Hepatic stellate cell (primary cell): ENCODE data around the gene PAGE3.

ENCODE experiments used
- DNase-seq: peaks from one replicate; pipeline ENCODE4 v3.0.0; 2011; ENCODE audit warnings: low spot score

PAGE3 gene

DNA sequence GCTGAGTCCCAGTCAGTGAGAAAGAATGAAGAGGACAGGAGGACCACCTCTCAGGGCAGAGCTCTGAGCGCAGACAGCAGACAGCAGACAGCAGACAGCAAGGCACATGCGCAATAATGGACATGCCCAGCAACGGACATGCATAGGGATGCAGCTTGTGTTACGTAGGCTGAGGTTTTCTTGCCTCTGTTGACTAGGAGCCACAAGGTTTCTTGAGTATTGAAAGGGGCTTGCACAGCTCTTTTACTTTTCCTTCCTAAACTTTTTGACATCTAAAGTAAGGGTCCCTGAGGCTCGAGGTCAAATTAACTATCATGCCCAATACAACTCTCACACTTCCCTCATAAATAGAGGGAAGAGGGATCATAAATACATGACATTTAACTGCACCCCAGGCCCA, at the start of gene PAGE3:
TSS of gene PAGE3 (minus strand) at position 101 of the 400 bp plus-strand sequence. CDS start 1,013 bp downstream, outside the sequence.
- DNase-seq = no peak

DNA sequence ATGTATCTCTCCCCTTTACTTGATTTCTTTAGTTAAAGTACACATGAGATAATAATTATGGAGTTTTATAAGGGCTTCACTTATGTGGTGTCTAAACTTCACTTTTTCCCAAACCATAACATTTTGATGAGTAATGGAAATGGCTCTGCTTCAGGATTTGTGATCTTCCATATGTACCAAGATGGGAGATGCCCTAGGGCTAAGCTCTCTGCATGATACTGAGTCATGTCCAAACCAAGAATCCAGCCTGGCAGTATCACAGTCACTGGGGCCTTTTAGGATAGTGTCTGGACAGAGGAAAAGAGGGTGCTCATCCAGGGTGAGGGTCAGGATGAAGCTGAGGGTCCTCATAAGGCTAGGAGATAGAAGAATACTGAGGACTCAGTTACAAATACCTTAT, 47.9 kb upstream of the PAGE3 start:
- DNase-seq = no peak

DNA sequence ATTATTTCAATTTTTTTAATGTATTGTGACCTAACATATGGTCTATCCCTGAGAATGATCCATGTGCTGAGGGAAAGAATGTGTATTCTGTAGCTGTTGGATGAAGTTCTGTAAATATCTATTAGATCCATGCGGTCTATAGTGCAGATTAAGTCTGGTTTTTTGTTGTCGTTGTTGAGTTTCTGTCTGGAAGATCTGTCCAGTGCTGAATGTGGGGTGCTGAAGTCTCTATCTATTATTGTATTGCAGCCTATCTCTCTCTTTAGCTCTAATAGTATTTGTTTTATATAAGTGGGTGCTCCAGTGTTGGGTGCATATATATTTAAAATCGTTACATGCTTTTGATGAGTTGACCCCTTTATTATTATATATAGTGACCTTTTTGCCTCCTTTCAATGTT, 26.2 kb upstream of the PAGE3 start:
- no peak for DNase-seq

GRCh38 chrX:55279832-55280231, 15.1 kb upstream of the PAGE3 start:
- DNase-seq = no peak

DNA sequence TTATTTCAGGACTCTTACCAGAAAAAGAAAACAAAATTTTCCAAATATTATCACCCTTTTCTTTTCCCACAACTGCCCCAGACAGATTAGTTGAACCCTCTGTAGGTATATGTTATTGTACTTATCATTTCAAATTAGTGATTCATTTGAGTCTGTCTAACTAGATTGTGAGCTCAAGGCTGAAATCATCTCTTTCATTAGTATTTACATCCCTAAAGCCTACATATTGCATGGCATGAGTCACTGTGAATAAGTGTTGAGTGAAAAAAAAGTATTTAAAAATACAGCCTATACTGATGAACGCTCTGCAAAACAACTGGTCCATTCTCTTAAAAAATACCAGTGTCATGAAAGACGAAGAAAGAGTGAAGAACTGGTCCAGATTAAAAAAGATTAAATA, 3.9 kb downstream of the PAGE3 start:
- no peak for DNase-seq

DNA sequence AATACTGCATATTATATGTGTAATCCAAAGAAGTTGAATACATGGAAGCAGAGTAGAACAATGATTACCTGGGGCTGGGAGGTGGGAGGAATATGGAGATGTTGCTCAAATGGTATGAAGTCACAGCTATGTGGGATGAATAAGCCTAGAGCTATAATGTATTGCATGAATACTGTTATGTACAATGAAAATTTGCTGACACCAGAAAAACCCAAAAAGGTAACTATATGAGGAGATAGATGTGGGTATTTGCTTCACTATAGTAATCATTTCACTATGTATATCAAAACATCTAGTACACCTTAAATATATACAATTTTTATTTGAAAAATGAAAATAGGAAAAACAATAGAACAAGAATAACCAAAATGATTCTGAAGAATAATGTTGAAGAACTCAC, 11.2 kb downstream of the PAGE3 start:
- no peak for DNase-seq

DNA sequence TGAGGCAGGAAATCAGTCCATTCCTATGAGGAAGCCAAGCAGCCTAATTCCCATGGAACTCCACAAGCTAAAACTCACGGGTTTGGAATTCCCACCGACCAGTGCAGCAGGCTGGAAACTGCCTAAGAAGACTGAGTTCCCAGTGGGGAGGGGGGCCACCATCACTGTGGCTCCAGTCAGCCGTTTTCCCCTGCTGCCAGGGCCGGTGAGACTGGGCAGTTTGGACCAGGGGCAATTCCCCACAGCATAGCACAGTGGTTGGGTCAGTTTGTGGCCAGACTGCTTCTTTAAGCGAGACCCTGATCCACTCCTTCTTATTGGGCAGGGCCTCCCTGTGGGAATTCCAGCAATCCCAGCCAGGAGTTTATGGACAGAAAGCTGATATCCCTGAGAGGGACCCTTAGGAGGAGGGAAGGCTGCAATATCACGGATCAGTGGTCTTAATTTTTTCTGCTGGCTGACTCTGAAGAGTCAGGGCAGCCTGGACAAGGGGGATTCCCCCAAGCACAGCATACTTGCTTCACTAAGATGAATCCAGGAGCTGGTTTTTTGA, 23.9 kb downstream of the PAGE3 start:
- no peak for DNase-seq

DNA sequence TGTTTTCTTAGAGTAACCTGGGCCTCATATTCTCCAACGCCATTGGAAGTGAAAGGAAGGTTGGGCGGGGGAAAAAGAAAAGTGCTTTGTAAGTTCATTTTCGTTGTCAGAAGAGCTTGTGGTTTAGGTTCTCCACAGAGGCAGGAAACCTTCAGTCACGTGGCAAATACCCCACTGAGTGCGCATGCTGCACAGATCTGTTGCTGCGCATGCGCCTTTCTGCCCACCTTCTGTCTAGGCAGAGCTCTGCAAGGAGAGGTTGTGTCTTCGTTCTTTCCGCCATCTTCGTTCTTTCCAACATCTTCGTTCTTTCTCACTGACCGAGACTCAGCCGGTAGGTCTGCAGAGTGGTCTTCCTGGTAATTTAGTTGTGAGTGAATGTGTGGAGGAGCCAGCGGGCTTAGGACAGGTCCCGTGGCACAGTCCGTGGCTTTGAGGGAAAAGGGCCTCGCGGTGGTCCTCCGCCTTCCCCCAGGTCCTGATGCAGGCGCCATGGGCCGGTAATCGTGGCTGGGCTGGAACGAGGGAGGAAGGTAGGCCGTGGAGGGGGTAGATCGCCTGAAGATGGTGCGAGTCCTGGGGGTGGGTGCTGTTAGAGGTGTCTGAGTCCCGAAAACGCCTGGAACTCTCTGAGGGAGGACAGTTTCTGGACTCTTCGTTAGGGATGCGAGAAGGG, 44.5 kb downstream of the PAGE3 start, which contains the start of gene PAGE5:
TSS of gene PAGE5 (plus strand) at position 228 of the 676 bp plus-strand sequence. CDS start 1,037 bp downstream, outside the sequence.
- DNase-seq = no peak

GRCh38 chrX:55213381-55213780, 51.3 kb downstream of the PAGE3 start:
- DNase-seq = no peak

DNA sequence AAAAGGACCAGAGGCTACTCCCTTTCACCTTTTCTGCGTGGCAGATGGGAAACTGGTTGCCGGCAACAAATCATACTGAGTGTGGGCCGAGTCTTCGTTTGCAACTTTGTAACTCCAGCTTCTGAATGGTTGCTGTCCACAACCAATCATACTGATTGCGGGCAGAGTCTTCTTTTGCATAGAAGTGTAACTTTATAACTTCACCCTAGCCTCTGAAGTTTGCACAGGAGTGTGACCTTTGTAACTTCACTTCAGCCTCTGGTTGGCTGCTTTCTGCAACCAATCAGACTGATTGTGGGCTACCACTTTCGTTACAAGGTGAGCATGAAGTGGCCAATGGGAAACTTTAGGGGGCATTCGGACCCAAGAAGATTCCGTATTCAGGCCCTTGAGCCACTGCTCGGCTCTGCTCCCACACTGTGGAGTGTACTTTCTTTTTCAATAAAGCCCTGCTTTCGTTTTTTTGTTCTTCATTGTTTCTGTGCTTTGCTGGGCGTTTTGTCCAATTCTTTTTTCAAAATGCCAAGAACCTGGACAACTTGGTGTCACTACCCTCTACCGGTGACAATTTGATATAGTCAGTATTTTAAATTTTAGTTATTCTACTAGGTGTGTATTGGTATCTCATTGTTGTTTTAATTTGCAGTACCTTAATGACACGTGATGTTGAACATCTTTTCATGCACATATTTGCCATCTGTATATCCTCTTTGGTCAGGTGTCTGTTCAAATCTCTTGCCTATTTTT, 53.6 kb downstream of the PAGE3 start:
- no peak for DNase-seq
